ENCODE measurements around the gene CHPF.
A peak's percentile ranks its signal among the peaks of the same experiment; 100 is the strongest.

The CHPF gene

DNA sequence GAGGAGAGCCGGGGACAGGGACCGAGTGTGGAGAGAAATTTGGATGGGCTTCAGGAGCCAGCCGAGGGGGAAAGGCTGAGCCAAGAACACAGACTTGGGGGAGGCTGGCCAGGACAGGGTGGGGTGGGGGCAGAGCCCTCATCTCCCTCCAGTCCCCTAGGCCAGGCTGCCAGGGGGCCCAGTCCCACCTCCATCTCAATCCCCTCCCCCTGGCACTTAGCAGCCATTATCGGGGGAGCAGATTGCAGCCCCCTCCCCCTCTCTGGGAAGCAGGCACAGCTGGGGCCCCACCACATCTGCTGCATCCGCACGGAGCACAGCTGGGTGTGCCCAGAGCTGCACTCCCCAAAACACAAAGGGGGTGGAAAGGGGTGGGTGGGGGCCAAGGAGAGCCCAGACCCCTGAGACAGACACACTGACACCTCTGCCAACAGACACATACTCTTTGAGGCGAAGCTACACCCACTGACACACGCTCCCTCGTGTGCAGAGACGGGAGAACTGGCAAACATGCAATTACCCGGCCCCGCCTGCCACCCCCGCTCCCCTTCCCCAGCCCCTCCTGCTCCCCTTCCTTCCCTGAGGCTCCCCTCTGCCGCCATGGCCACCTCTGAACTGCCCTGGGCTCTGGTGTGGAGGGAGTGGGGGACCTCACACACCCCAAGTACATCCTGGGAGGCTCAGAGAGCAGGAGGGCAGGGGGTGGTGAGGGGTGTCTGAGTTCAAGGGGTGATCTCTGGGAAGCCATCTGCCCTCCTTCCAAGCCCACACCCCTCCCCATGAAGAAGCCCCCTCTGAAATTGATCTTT is 34.4 kb downstream of the CHPF start:
- in situ Hi-C loops (cut with HindIII; ENCODE audit: low pct_unique_long_range_greater_than_20kb, low sequenced_read_pairs): no loop called here
- TF ChIP-seq JUND (IDR thresholded peaks at IDR 0.05; ENCODE audit: low read depth): no peak
- DNase-seq (ENCODE audit: low read depth in 1 of 2, low spot score in 1 of 2): no peak

DNA sequence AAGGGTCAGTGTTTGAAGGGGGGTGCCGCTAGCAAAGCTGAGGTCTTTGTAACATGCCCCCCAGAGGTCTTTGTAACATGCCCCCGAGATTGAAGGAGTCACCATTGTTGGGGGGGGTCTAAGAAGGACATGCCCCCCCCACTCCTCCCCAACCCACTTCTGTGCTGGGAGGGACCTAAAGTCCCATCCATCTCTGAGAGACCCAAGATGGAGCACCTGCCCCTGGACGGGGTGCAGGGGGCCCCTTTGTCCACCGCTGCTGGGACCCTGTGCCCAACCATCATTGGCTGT is 35.2 kb downstream of the CHPF start:
- DNase-seq (ENCODE audit: low read depth in 1 of 2, low spot score in 1 of 2): no peak
- in situ Hi-C loops (cut with HindIII; ENCODE audit: low pct_unique_long_range_greater_than_20kb, low sequenced_read_pairs): no loop called here
- TF ChIP-seq JUND (IDR thresholded peaks at IDR 0.05; ENCODE audit: low read depth): no peak

DNA sequence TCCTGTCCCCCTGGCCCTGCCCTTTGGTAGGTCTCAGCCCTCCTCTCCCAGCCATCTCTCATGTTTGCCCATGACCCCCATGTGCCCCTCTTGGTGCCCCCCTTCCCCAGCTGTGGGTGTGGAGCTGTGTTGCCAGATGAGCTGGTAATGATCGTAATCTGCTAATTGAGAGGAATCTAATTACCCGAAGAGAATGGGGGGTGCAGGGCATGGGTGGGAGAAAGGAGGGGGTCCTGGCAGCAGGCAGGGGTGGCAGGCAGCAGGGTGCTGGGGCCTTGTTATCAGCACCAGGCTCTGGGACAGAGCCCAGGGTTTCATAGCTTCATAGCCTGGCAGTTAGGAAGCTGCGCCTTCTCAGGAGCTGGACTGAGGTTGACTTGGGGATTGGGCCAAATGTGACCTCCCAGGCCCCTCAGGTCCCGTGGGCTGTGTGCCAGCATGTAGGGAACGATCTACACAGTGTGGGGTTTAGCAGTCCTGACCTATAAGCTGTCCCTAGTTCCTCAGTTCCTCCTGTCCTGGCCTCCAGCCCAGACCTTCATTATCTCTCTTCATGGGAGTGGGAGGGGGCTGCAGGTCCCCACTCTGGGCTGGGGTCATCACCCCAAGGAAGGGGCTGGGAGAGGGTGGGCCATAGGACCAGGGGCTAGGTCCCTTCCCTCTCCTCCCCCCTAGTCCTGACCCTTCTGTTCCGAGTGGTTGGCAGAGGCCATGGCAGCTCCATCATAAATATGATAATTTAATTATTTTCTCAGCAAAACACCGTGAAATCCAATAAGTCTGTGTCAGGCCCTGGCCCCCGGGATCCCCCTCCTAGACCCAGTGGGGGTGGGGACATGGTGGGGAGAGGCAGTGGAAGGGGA is 35.8 kb downstream of the CHPF start:
- no peak for TF ChIP-seq JUND (IDR thresholded peaks at IDR 0.05; ENCODE audit: low read depth)
- in situ Hi-C loops (cut with HindIII; ENCODE audit: low pct_unique_long_range_greater_than_20kb, low sequenced_read_pairs): no loop called here
- no peak for DNase-seq (ENCODE audit: low read depth in 1 of 2, low spot score in 1 of 2)

DNA sequence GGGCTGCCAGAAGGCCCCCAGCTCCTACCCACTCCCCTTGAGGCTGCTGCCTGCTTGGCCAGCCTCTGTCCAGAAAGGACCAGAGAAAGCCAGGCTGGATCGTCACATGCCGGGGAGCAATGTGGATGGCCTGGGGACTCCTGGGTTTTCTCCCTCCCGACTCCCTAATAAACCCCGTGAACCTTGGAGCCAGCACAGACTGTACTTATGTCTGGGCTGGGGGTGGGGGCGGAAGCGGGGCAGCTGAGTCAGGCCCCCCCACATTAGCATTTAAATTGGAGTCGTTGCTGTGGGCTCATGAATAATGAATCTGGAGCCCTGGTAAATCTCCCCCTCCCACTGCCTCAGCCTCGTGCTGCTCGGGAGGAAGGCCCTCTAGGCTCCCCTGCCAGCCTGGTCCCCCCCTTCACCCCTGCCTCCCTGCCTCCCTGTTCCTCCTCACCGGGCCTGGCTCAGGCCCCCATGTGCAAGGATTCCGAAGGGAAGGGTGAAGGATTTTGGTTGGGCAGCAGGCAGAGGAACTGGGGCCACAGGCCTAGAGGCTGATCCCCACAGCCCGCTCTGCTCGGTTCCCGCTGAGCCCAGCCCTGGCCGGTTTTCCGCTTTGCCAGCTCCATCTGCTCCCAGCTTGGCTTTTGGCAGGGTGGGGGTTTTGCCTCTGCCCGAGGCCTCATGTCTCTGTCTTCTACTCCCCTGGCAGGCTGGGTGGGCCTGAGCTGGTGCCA is 36.6 kb downstream of the CHPF start:
- no peak for TF ChIP-seq JUND (IDR thresholded peaks at IDR 0.05; ENCODE audit: low read depth)
- in situ Hi-C loops (cut with HindIII; ENCODE audit: low pct_unique_long_range_greater_than_20kb, low sequenced_read_pairs): no loop called here
- no peak for DNase-seq (ENCODE audit: low read depth in 1 of 2, low spot score in 1 of 2)

DNA sequence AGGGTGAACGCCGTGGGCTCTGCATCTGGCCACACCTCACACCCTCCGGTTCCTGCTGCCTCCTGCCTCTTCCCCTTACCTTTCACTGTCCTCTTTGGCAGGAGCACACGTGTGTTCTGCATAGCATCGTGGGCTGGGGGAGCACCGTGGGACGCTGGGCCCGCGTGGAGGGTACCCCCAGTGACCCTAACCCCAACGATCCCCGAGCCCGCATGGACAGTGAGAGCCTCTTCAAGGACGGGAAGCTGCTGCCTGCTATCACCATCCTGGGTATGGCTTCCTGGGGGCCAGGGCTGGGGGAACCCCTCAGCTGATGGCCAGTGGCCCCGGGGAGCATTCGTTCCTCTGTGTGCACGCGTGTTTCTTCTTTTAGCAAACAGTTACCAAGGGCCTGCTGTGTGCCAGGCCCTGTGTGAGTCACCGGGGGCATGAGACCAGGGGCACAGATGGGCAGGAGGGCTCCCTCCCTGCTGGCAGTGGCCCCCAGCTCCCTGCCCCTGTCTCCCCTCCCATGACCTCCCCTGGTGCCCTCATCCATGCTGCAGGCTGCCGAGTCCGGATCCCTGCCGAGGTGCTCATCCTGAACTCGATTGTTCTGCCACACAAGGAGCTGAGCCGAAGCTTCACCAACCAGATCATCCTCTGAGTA is 37.3 kb downstream of the CHPF start:
- TF ChIP-seq JUND (IDR thresholded peaks at IDR 0.05; ENCODE audit: low read depth): no peak
- in situ Hi-C loops (cut with HindIII; ENCODE audit: low pct_unique_long_range_greater_than_20kb, low sequenced_read_pairs): no loop called here
- DNase-seq (ENCODE audit: low read depth in 1 of 2, low spot score in 1 of 2): no peak

DNA sequence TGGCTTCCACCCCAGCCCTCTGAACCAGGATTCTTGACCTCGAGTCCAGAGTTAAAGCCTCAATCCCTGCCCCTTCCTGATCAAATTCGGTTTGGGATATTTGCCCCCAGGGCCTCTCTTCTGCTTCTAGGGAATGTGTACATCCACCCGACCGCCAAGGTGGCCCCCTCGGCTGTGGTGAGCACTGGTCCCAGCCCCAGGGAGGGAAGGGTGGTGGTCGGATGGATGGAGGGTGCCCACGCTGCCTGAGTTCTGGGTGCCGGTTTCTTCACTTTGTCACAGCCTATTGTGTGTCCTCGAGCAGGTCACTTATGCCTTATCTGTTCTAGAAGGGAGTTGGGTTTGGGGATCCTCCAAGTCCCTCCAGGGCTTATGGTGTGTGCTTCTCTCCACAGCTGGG is 38.0 kb downstream of the CHPF start:
- in situ Hi-C loops (cut with HindIII; ENCODE audit: low pct_unique_long_range_greater_than_20kb, low sequenced_read_pairs): no loop called here
- no peak for TF ChIP-seq JUND (IDR thresholded peaks at IDR 0.05; ENCODE audit: low read depth)
- no peak for DNase-seq (ENCODE audit: low read depth in 1 of 2, low spot score in 1 of 2)

DNA sequence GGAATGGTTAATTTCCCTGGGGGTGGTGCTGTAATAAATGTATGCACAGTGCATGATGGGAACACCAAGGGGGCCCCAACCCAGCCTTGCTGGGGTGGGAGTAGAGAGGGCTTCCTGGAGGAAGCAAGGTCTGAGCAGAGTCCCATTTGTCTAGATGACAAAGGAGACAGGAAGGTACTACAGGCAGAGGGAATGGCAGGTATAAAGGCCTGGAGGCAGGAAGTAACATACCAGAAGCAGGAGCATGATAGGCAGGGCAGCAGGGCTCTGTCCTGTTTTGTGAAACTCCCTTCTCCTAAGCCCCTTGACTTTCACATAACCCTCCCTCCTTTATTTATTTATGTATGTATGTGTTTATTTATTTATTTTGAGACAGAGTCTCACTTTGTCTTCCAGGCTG is 41.0 kb downstream of the CHPF start:
- in situ Hi-C loops (cut with HindIII; ENCODE audit: low pct_unique_long_range_greater_than_20kb, low sequenced_read_pairs): no loop called here
- no peak for TF ChIP-seq JUND (IDR thresholded peaks at IDR 0.05; ENCODE audit: low read depth)
- no peak for DNase-seq (ENCODE audit: low read depth in 1 of 2, low spot score in 1 of 2)

DNA sequence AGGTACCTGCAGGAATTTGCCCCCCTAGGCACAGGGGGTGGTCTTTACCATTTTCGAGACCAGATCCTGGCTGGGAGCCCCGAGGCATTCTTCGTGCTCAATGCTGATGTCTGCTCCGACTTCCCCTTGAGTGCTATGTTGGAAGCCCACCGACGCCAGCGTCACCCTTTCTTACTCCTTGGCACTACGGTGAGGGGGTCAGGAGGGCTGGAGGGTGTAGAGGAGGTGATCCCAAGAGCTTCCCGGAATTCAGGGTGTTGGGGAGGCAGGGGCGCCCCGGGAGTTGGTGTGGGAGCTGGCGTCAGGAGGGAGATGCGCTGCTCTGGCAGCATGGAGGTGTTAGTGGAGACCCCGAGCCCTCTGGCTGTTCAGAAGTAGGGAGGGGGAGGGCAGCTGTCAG is 41.8 kb downstream of the CHPF start:
- no peak for DNase-seq (ENCODE audit: low read depth in 1 of 2, low spot score in 1 of 2)
- no peak for TF ChIP-seq JUND (IDR thresholded peaks at IDR 0.05; ENCODE audit: low read depth)
- in situ Hi-C loops (cut with HindIII; ENCODE audit: low pct_unique_long_range_greater_than_20kb, low sequenced_read_pairs): no loop called here

DNA sequence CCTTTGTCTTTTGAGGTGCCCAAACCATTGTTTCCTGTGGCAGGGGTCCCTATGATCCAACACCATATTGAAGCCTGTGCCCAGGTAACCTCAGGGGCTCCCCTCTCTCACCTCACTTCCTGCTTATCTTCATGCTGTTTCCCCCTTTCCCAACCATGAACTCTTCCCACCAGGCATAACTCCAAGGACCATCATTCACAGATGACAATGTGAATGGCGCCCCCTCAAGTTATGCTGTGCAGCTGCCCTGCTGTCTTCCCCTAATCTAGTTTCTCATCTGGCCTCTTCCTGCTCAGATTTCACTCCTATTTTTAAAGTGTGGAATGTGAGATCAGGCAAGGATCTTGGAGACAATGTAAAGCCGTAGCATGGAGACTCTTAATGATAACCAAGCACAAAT is 43.5 kb downstream of the CHPF start:
- no peak for TF ChIP-seq JUND (IDR thresholded peaks at IDR 0.05; ENCODE audit: low read depth)
- in situ Hi-C loops (cut with HindIII; ENCODE audit: low pct_unique_long_range_greater_than_20kb, low sequenced_read_pairs): no loop called here
- no peak for DNase-seq (ENCODE audit: low read depth in 1 of 2, low spot score in 1 of 2)

DNA sequence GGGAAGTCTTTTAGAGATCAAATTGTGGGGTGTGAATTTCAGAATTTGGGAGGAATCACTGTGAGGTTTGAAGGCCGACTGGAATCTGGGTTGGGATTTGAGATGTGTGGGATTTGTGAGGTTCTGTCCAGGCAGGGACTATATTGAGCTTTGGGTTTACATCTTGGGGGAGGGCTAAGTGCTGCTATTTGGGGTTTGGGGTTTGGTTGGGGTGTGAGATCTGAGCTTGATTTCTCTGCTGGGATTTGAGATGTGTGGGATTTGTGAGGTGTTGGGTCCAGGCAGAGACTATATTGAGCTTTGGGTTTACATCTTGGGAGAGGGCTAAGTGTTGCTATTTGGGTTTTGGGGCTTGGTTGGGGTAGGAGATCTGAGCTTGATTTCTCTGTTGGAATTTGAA is 44.1 kb downstream of the CHPF start:
- DNase-seq (ENCODE audit: low read depth in 1 of 2, low spot score in 1 of 2): no peak
- no peak for TF ChIP-seq JUND (IDR thresholded peaks at IDR 0.05; ENCODE audit: low read depth)
- in situ Hi-C loops (cut with HindIII; ENCODE audit: low pct_unique_long_range_greater_than_20kb, low sequenced_read_pairs): no loop called here

DNA sequence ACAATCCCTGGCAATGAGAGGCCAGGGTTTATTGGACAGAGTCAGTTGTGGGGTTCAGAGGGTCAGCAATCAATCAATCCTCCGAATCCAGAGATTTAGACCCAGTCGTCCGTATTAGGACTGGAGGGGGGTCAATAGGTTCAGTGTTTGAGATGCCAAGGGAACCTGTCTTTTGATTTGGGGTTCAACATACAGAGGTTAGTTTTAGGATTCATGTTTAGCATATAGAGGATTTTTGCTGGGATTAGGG is 44.6 kb downstream of the CHPF start:
- no peak for DNase-seq (ENCODE audit: low read depth in 1 of 2, low spot score in 1 of 2)
- in situ Hi-C loops (cut with HindIII; ENCODE audit: low pct_unique_long_range_greater_than_20kb, low sequenced_read_pairs): no loop called here
- TF ChIP-seq JUND (IDR thresholded peaks at IDR 0.05; ENCODE audit: low read depth): no peak

DNA sequence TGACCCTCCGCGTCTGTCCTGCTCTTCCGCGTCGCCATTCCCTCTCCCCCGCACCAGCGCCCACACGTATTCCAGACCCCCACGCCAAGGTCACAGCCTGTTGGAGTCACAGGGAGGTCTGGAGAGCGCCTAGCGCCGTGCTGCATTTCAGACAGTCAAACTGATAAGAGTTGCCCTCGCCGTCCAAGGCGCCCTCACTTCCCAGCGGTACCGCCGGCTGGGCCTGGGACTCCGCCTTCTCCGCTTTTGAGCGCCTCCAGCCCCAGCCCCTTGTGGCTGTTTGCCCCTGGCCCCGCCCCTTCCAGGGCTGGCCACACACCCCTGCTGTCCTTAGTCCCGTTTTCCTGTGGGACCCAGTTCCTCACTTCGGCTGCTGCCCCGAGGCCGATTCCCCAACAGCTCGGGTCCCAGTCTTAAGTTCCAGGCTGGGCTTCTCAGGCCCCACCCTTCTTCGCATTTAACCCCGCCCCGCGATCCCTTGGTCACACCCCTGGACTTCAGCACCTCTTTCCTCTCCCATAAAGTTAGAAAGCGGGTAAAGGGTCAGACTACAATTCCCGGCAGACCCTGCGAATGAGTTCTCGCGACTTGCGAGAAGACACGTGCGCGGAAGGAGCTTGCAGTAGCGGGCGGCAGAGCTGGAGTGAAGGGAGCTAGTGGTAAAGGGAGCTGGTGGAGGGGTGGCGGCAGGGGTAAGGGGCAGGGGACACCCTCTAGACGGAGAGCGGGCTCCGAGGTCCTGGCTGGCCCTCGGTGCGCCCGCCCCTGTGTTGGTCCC is 45.1 kb downstream of the CHPF start, which contains the start of gene GMPPA:
Gene GMPPA (plus strand): TSS at position 612 of the 778 bp plus-strand sequence. CDS start 1,085 bp downstream, outside the sequence.
- peak; percentile 96 to 97 for DNase-seq (ENCODE audit: low read depth in 1 of 2, low spot score in 1 of 2)
- in situ Hi-C loops (cut with HindIII; ENCODE audit: low pct_unique_long_range_greater_than_20kb, low sequenced_read_pairs): no loop called here
- no peak for TF ChIP-seq JUND (IDR thresholded peaks at IDR 0.05; ENCODE audit: low read depth)
